ENCODE measurements around the gene TBX10.
"Not testable (repeated sequence)": the region's sequence is repeated elsewhere in the genome, so short reads cannot be mapped to it uniquely, and the experiment has no call there.

DNA sequence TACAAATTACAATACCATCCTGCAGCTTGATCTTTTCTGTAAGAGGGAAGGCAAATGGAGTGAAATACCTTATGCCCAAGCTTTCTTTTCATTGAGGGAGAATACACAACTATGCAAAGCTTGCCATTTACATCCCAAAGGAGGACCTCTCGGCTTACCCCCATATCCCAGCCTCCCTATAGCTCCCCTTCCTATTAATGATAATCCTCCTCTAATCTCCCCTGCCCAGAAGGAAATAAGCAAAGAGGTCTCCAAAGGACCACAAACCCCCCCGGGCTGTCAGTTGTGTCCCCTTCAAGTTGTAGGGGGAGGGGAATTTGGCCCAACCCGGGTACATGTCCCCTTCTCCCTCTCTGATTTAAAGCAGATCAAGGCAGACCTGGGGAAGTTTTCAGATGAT is 17.6 kb downstream of the TBX10 start:
- TF ChIP-seq, protein P1, sequence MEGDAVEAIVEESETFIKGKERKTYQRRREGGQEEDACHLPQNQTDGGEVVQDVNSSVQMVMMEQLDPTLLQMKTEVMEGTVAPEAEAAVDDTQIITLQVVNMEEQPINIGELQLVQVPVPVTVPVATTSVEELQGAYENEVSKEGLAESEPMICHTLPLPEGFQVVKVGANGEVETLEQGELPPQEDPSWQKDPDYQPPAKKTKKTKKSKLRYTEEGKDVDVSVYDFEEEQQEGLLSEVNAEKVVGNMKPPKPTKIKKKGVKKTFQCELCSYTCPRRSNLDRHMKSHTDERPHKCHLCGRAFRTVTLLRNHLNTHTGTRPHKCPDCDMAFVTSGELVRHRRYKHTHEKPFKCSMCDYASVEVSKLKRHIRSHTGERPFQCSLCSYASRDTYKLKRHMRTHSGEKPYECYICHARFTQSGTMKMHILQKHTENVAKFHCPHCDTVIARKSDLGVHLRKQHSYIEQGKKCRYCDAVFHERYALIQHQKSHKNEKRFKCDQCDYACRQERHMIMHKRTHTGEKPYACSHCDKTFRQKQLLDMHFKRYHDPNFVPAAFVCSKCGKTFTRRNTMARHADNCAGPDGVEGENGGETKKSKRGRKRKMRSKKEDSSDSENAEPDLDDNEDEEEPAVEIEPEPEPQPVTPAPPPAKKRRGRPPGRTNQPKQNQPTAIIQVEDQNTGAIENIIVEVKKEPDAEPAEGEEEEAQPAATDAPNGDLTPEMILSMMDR (IDR thresholded peaks at IDR 0.05 in 2 of 3, conservative IDR thresholded peaks at IDR 0.05 in 1 of 3; ENCODE audit: borderline replicate concordance in 1 of 3, insufficient read depth in 1 of 3, low read depth in 2 of 3, low read length in 2 of 3): not testable (repeated sequence)
- TF ChIP-seq, protein P2, sequence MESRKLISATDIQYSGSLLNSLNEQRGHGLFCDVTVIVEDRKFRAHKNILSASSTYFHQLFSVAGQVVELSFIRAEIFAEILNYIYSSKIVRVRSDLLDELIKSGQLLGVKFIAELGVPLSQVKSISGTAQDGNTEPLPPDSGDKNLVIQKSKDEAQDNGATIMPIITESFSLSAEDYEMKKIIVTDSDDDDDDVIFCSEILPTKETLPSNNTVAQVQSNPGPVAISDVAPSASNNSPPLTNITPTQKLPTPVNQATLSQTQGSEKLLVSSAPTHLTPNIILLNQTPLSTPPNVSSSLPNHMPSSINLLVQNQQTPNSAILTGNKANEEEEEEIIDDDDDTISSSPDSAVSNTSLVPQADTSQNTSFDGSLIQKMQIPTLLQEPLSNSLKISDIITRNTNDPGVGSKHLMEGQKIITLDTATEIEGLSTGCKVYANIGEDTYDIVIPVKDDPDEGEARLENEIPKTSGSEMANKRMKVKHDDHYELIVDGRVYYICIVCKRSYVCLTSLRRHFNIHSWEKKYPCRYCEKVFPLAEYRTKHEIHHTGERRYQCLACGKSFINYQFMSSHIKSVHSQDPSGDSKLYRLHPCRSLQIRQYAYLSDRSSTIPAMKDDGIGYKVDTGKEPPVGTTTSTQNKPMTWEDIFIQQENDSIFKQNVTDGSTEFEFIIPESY (IDR thresholded peaks at IDR 0.05; ENCODE audit: extremely low read depth, insufficient replicate concordance, low read length): not testable (repeated sequence)
- not testable (repeated sequence) for TF ChIP-seq SRF (IDR thresholded peaks at IDR 0.05; ENCODE audit: low read depth); POLR2AphosphoS5 (IDR thresholded peaks at IDR 0.05; ENCODE audit: low read depth, low read length); EGR1 (IDR thresholded peaks at IDR 0.05; ENCODE audit: low read depth); EZH2 (IDR thresholded peaks at IDR 0.05)

Data from HCT116 (cell line).